GM21825 (cell line): ENCODE data around the gene TUBB.

Experiments
- ATAC-seq: cut with Tn5 transposase; IDR thresholded peaks from one replicate; pipeline ENCODE4 v1.9.1; 2021; ENCODE audit warnings: mild to moderate bottlenecking, moderate library complexity; ENCODE audit not compliant: unreplicated experiment

The TUBB gene

GRCh38 chr6:30732237-30732943 is 12.2 kb downstream of the TUBB start:
- no peak for ATAC-seq

DNA sequence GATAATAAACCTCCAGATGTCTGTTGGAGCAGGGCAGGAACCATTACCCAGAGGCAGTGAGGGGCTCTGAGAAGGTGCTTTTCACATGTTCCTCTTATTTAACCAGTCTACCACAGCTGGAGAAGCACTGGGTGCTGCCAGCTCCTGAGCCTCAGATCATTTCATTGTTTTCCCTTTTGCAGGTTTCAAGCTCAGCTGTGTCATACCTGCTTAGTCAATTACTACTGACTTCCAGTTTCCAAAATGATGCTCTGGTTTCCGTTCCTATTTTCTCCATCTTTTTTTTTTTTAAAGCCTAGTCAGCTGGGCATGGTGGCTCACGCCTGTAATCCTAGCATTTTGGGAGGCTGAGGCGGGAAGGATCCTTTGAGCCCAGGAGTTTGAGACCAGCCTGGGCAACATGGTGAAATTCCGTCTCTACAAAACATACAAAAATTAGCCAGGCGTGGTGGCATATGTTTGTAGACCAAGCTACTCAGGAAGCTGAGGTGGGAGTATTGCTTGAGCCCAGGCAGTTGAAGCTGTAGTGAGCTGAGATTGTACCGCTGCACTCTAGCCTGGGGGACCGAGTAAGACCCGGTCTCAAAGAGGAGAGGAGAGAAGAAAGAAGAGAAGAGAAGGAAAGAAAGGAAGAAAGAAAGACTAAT is 15.6 kb downstream of the TUBB start:
- ATAC-seq = no peak

DNA sequence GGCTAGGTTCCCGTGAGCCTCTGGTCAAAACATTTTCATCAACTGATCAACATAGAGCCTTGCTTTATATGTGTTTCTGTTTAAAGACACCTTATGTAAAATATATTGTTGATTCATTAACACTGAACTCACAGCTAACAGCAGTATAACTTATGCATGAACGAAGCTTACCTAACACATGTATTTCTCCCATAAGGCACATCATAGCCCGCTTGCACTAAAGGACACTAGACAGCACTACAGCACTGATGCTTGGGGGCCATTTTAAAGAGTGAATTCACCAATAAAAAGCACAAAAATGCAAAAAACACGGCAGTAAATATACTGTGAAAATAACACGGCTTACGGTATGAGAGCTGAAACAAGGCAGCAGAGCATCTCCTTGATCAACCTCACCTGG is 18.4 kb downstream of the TUBB start:
- ATAC-seq = no peak

- no peak for ATAC-seq
Measured at GRCh38 chr6:30740540-30740870, 20.4 kb downstream of the TUBB start.

DNA sequence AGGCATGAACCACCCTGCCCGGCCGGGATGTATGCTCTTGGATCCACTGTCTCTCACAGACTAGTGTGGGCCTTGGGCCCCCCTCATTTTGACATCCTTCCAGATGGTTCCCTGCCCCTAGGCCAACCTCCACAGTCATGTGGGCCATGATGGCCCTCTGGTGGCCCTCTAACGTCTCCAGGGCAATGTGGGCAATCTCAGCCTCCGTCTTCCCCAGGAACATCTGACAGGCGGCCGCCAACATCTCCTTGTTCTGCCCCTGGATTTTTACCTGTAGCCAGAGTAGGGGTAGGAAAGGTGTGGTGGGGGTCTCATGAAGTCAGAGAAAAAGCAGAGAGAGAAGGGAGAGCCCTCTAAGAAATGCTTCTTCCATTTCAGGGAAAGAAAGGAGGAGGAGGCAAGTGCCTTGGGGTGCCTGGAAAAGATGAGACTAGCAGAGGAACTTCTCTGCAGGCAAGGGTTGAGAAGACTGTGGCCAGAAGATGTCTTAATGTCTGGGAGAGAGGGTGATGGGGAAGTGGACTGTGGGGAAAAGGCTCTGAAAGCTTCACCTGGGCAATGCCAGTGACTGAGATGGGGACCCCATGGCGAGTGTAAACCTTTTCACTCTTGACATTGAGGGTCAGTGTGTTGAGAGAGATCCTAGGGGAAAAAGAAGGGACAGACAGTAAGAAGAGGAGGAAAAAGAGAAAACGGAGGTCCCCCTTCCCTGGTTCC is 21.1 kb downstream of the TUBB start:
- ATAC-seq = no peak

- ATAC-seq = no peak
Measured at GRCh38 chr6:30741789-30742315, 21.7 kb downstream of the TUBB start.

DNA sequence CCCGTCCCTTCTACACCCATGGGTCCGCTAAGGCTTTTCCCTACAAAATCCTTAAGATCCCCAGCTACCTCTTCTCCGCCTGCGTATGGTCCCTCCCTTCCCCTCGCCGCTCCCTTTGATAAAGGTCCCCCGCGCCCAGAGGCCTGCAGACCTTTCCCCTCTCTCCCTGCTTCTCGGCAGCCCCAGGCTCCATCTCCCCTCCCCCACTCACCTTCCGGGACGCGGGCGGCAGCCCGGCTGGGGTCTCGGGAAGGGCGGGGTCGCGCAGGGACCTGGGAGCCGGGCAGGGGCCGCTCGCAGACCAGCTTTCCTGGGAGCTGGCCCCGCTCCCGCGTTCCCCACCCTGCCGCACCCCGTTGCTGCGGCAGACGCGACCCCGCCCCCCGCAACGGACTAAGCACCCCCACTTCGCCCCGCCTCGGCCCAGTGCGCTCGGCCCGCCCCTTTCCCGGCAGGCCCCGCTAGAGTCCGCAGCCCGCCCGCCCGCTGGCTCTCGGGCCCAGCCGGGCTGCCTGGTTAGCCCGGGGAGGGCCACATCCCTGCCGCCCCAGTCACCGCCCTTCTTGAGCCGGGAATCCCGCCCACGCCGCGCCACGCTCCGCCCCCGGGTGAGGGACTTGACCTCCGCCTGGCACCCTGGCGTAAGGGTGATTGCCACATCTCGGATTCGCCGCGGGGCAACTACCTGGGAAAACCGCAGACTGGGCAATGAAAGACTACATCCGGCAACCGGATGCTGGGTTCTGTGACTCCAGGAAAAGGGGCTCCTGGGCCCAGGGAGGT is 22.4 kb downstream of the TUBB start, which contains the start of gene FLOT1:
Gene FLOT1, minus strand, starts transcription at position 372 of the 783 bp plus-strand sequence. CDS start 498 bp downstream, outside the sequence.
- ATAC-seq = peak; percentile 69

- peak; percentile 2 for ATAC-seq
Measured at GRCh38 chr6:30743099-30744053, 23.2 kb downstream of the TUBB start.

GRCh38 chr6:30744054-30744805 is 24.1 kb downstream of the TUBB start, which contains the start of gene IER3:
IER3 (minus strand) TSS chr6:30744547; CDS start chr6:30744518, 29 bp downstream.
- ATAC-seq = peak; percentile 24

DNA sequence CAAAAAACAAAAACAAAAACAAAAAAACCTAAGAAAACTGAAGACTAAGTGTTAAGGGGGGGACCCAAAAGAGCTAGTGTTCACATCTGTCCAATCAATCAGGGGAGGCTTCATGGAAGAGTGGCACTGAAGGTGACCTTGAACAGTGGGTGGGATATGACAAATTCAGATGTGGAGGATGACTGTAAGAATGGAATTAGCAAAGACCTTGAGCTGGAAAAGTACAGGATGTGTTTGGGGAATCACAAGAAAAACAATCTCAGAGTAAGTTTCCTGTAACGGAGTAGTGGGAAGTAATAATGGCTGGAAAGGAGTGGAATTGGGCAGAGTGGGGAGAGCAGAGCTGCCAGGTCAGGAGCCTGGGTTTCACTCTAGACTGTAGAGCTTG is 27.1 kb downstream of the TUBB start:
- ATAC-seq = no peak

GRCh38 chr6:30747902-30748769 is 28.0 kb downstream of the TUBB start:
- no peak for ATAC-seq

DNA sequence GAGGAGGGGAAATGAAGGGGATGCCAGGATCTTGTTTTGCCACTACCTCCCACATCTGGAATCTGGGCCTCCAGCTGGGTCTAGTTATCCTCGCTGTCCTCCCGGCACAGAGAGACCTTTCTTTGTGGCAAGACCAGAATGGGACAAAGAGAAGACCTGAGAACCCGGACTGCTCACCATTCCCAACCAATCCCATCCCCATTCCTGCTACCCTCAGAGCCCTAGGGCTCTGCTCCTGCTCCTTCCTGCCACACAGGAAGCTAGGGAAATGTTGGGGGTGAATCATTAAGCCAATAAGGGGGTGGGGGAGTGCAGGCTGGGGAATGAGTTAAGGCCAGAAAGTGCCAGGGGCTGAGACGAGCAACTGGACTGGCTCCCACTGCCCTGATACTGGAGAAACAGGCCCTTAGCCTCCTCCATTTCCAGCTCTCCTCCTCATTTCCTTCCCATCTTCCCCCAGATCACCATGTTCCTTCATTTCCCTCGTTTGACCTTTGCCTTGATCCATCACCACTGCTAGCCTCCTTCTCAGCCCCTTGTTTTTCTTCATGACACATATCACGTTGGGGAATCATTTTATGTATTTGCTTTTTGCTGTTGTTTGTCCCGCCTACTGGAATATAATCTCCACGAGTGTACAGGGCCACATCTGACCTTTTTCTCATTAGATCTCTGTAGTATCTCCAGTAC is 28.8 kb downstream of the TUBB start:
- no peak for ATAC-seq

- no peak for ATAC-seq
Measured at GRCh38 chr6:30749554-30750378, 29.6 kb downstream of the TUBB start.

DNA sequence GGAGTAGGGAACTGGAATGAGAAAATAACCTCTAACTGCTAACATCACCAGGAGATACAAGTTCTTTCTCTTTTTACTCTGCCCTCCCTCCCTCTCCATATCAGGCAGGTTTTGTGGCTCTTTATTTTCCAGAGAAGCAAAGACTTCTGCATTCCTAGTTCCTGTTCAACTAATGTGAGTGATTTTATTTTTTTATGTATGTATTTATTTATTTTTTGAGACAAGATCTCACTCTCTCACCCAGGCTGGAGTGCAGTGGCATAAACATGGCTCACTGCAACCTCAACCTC is 30.2 kb downstream of the TUBB start:
- ATAC-seq = no peak

DNA sequence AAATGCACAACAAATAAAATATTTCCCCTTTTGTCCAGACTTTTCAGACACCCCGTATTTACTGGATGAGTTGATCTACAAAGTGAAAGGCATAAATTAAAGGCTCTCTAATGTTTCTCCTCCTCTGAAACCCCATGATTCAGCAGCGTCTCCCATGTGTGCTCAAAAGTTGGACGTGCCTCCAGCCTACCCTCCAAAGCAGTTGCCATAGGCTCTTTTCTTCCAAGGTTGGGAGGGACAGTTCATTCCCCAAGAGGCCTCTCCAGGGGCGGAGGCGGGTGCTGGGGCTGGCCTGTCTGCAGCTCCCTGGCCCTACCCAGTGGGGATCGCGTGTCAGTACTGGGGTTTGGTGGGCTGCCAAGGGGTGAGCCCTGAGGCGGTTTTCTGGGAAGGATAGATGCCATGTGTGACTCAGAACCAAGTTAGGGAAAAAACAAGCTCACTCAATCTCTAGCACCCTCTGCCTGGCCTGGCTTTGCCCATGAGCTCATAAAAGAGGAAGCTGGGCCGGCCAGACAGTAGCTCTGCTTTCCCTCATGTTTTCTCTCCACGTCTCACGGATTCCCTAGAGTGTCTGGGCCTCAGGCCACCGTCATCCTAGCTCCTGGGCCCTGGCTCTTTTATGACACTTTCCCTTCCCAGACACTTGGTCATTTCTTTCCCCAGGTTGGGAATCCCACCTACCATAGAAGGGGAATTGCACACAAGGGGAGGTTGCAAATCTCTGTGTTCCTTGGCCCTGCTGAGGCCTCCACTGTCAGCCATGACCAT is 32.2 kb downstream of the TUBB start:
- ATAC-seq = no peak

DNA sequence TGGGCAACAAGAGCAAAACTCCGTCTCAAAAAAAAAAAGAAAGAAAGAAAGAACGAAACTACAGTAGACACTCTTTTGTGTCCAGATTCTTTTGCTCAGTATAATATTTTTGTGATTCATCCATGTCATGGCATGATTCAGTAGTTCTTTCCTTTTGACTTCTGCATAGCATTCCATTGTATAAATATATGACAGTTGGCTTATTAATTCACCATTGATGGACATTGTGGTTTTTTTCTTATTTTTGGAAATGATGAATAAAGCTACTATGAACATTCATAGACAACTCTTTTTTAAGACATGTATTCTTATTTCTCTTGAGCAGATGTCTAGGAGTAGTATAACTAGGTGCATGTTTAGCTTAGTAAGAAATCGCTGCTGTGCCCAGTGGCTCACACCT is 34.5 kb downstream of the TUBB start:
- no peak for ATAC-seq
